HepG2 (cell line): ENCODE results near the gene CAPRIN2. TPM values are rescaled to one million over a fixed set of nuclear protein-coding genes. Genes with fewer than 3 reads are reported as not detected.

Source experiments
- ATF7 ChIP-seq, 2 experiments: fragments of 450-650 bp in 1 of 2; sonication (generic) in 1 of 2; formaldehyde crosslinking in 1 of 2; IDR thresholded peaks; 2 replicates each; pipeline versions ENCODE4 v1.4.0 to v1.6.1; 2016 to 2020; ENCODE audit warnings: antibody characterized with exemption in 1 of 2, mild to moderate bottlenecking in 1 of 2, missing genetic modification reagents in 1 of 2
- CHCHD3 ChIP-seq: sonication (generic); formaldehyde crosslinking; IDR thresholded peaks from 2 replicates; pipeline ENCODE4 v1.8.0; 2022; ENCODE audit warnings: mild to moderate bottlenecking, missing genetic modification reagents, moderate library complexity
- FIP1L1 ChIP-seq: fragments of 200-400 bp; formaldehyde crosslinking; IDR thresholded peaks from 2 replicates; pipeline ENCODE4 v1.6.1; 2018; ENCODE audit warnings: low read depth, mild to moderate bottlenecking, low read length, moderate library complexity, borderline replicate concordance; ENCODE audit not compliant: insufficient read depth
- GPBP1L1 ChIP-seq: sonication (generic); formaldehyde crosslinking; IDR thresholded peaks from 2 replicates; pipeline ENCODE4 v1.5.0; 2020; ENCODE audit warnings: mild to moderate bottlenecking, missing genetic modification reagents
- HHEX ChIP-seq: IDR thresholded peaks from 2 replicates; pipeline ENCODE4 v1.6.1; 2016; ENCODE audit warnings: control low read depth
- HOXA7 ChIP-seq: sonication (generic); formaldehyde crosslinking; IDR thresholded peaks from 2 replicates; pipeline ENCODE4 v1.8.1; 2022; ENCODE audit warnings: mild to moderate bottlenecking, missing genetic modification reagents, moderate library complexity
- MTA3 ChIP-seq: sonication (generic); formaldehyde crosslinking; IDR thresholded peaks from 2 replicates; pipeline ENCODE4 v1.4.0; 2020; ENCODE audit warnings: missing genetic modification reagents
- PHF5A ChIP-seq: IDR thresholded peaks from one replicate; pipeline ENCODE4 v1.6.1; 2018; ENCODE audit warnings: low read depth, missing genetic modification reagents; ENCODE audit not compliant: unreplicated experiment
- SNAPC4 ChIP-seq: sonication (generic); formaldehyde crosslinking; IDR thresholded peaks from 2 replicates; pipeline ENCODE4 v1.4.0; 2020; ENCODE audit warnings: mild to moderate bottlenecking, missing genetic modification reagents
- SRSF4 ChIP-seq: fragments of 200-400 bp; formaldehyde crosslinking; IDR thresholded peaks from one replicate; pipeline ENCODE4 v1.6.1; 2018; ENCODE audit warnings: mild to moderate bottlenecking, low read depth, low read length, moderate library complexity; ENCODE audit not compliant: poor library complexity, severe bottlenecking
- ZBTB3 ChIP-seq: sonication (generic); formaldehyde crosslinking; IDR thresholded peaks from 2 replicates; pipeline ENCODE4 v1.4.0; 2020; ENCODE audit warnings: low read depth, mild to moderate bottlenecking, moderate library complexity, missing genetic modification reagents, borderline replicate concordance
- ZBTB40 ChIP-seq, 2 experiments: fragments of 450-650 bp in 1 of 2; sonication (generic) in 1 of 2; formaldehyde crosslinking in 1 of 2; IDR thresholded peaks; 2 replicates each; pipeline versions ENCODE4 v1.6.1 to v1.8.0; 2016 to 2022; ENCODE audit warnings: antibody characterized with exemption in 1 of 2, mild to moderate bottlenecking in 1 of 2, missing genetic modification reagents in 1 of 2
- polyA plus RNA-seq, 8 experiments: library from polyadenylated mRNA; depleted of rRNA in 3 of 8; stranded (reverse) in 7 of 8; unstranded in 1 of 8; fragments of >200 nt; fragmentation: Illumina TruSeq in 4 of 8; extraction: Trizol in 4 of 8; gene quantifications; 2 replicates each; pipeline versions ENCODE4 v1.2.1 to v1.2.3, GENCODE V29; 2011 to 2016; ENCODE audit warnings: low read depth in 4 of 8, missing spikeins in 1 of 8, mixed read lengths in 1 of 8; ENCODE audit not compliant: insufficient read depth in 1 of 8
- total RNA-seq, 5 experiments: library from RNA; depleted of rRNA; stranded (reverse); fragments of >200 nt; fragmentation: Illumina TruSeq; extraction: Trizol; gene quantifications; 2 replicates each; pipeline ENCODE4 v1.2.3, GENCODE V29; 2016; ENCODE audit warnings: low read depth in 1 of 5

The CAPRIN2 gene
- total and polyA plus RNA-seq, 2 of the 13 experiments (the other 11 are each of a cell fraction or from before 2014, with no cell fraction given) = 21.7 to 30.6 TPM

- TF ChIP-seq SNAPC4 (CRISPR knock-in tag) = no peak
- TF ChIP-seq SRSF4 = no peak
- no peak for TF ChIP-seq MTA3 (CRISPR knock-in tag)
- TF ChIP-seq PHF5A (CRISPR knock-in tag) = no peak
- no peak for TF ChIP-seq FIP1L1
- no peak for TF ChIP-seq ATF7 (IDR thresholded peaks at IDR 0.05)
- no peak for TF ChIP-seq ATF7 (CRISPR knock-in tag; IDR thresholded peaks at IDR 0.05)
- TF ChIP-seq ZBTB40 (IDR thresholded peaks at IDR 0.05) = no peak
- TF ChIP-seq ZBTB40 (CRISPR knock-in tag; IDR thresholded peaks at IDR 0.05) = no peak
- TF ChIP-seq GPBP1L1 (CRISPR knock-in tag) = no peak
- no peak for TF ChIP-seq HOXA7 (CRISPR knock-in tag)
- TF ChIP-seq ZBTB3 (CRISPR knock-in tag) = no peak
- TF ChIP-seq CHCHD3 (CRISPR knock-in tag) = no peak
- no peak for TF ChIP-seq HHEX (CRISPR knock-in tag)
Observed at GRCh38 chr12:30794591-30795409, 40.0 kb upstream of the CAPRIN2 start (continued).
